IMR-90 (cell line): ENCODE measurements around the gene SAMHD1. TPM values are rescaled to one million over a fixed set of nuclear protein-coding genes. Genes with fewer than 3 reads are reported as not detected.

Experiments
- ATAC-seq: fragments of 200-7000 bp; cut with Tn5 transposase; 2 replicates; pipeline ENCODE4 v1.9.1; 2020; ENCODE audit warnings: low read depth, mild to moderate bottlenecking, moderate library complexity
- BruUV-seq: library from RNA; stranded (reverse); fragments of 400-500 nt; replicated peaks from 2 replicates; lab custom pipeline; 2021; lab: Mats Ljungman, UMichigan
- CTCF ChIA-PET: fragments of 300-600 bp; formaldehyde crosslinking; extraction: SDS; loops from one replicate; lab custom pipeline; 2021; ENCODE audit warnings: antibody characterized with exemption; lab: Yijun Ruan, JAX
- POLR2A ChIA-PET: fragments of 300-600 bp; sonication (Branson Sonifier 250); formaldehyde crosslinking; loops from one replicate; lab custom pipeline; 2022; ENCODE audit warnings: antibody characterized with exemption; ENCODE audit not compliant: unreplicated experiment; lab: Charles Lee
- DNase-seq: peaks from one replicate; pipeline ENCODE4 v3.0.0; 2013
- H2AFZ ChIP-seq: replicated peaks from 2 replicates; pipeline ENCODE3; 2013; ENCODE audit warnings: low read length, mild to moderate bottlenecking; ENCODE audit not compliant: poor library complexity
- H2AK5ac ChIP-seq: 2 replicates; pipeline ENCODE4 v1.6.1; 2013; ENCODE audit warnings: low read depth, low read length, inconsistent platforms
- H2AK9ac ChIP-seq: replicated peaks from 2 replicates; pipeline ENCODE3; 2013; ENCODE audit warnings: mild to moderate bottlenecking, low read depth, low read length, moderate library complexity; ENCODE audit not compliant: poor library complexity
- H2BK120ac ChIP-seq: 2 replicates; pipeline ENCODE4 v1.6.1; 2013; ENCODE audit warnings: low read depth, low read length, inconsistent platforms
- H2BK15ac ChIP-seq: 3 replicates; pipeline ENCODE4 v1.6.1; 2013; ENCODE audit warnings: low read depth, low read length, inconsistent platforms
- H2BK20ac ChIP-seq: 2 replicates; pipeline ENCODE4 v1.6.1; 2013; ENCODE audit warnings: low read depth, mild to moderate bottlenecking, inconsistent platforms, low read length, moderate library complexity
- H2BK5ac ChIP-seq: 2 replicates; pipeline ENCODE4 v1.6.1; 2013; ENCODE audit warnings: mild to moderate bottlenecking, low read depth, low read length, inconsistent platforms; ENCODE audit not compliant: poor library complexity, severe bottlenecking
- H3K14ac ChIP-seq: replicated peaks from 2 replicates; pipeline ENCODE4 v1.6.1; 2013; ENCODE audit warnings: low read depth, low read length, inconsistent platforms
- H3K18ac ChIP-seq: 2 replicates; pipeline ENCODE4 v1.6.1; 2013; ENCODE audit warnings: low read depth, low read length, control low read depth
- H3K23ac ChIP-seq: 2 replicates; pipeline ENCODE4 v1.6.1; 2013; ENCODE audit warnings: low read depth, low read length, inconsistent platforms
- H3K27ac ChIP-seq: 2 replicates; pipeline ENCODE4 v1.5.1; 2013; ENCODE audit warnings: mild to moderate bottlenecking, control low read depth, low read length; ENCODE audit not compliant: insufficient read depth
- H3K27me3 ChIP-seq: 2 replicates; pipeline ENCODE4 v1.6.1; 2013; ENCODE audit warnings: low read length; ENCODE audit not compliant: control insufficient read depth, insufficient read depth
- H3K36me3 ChIP-seq: 2 replicates; pipeline ENCODE4 v1.6.1; 2013; ENCODE audit warnings: low read length, mixed read lengths; ENCODE audit not compliant: control insufficient read depth, insufficient read depth
- H3K4ac ChIP-seq: 2 replicates; pipeline ENCODE4 v1.6.1; 2013; ENCODE audit warnings: low read depth, low read length, inconsistent platforms
- H3K4me1 ChIP-seq: 2 replicates; pipeline ENCODE4 v1.6.1; 2013; ENCODE audit warnings: low read length, mixed read lengths; ENCODE audit not compliant: control insufficient read depth, insufficient read depth
- H3K4me2 ChIP-seq: 2 replicates; pipeline ENCODE4 v1.6.1; 2013; ENCODE audit warnings: low read depth, mild to moderate bottlenecking, control low read depth, low read length, moderate library complexity
- H3K4me3 ChIP-seq: 2 replicates; pipeline ENCODE4 v1.5.1; 2013; ENCODE audit warnings: low read depth, mild to moderate bottlenecking, control low read depth, low read length, moderate library complexity; ENCODE audit not compliant: insufficient read depth
- H3K56ac ChIP-seq: 2 replicates; pipeline ENCODE4 v1.6.1; 2013; ENCODE audit warnings: low read length, inconsistent platforms; ENCODE audit not compliant: insufficient read depth; ENCODE audit errors: extremely low read depth
- H3K79me1 ChIP-seq, 2 experiments: 2 replicates each; pipeline ENCODE4 v1.6.1; 2013; ENCODE audit warnings: low read length in 2 of 2, inconsistent platforms in 1 of 2, low read depth in 1 of 2
- H3K9ac ChIP-seq: 2 replicates; pipeline ENCODE4 v1.6.1; 2013; ENCODE audit warnings: low read depth, low read length, control low read depth
- H3K9me1 ChIP-seq: 2 replicates; pipeline ENCODE4 v1.6.1; 2013; ENCODE audit warnings: low read length, inconsistent platforms; ENCODE audit not compliant: insufficient read depth
- H3K9me3 ChIP-seq: 2 replicates; pipeline ENCODE4 v1.6.1; 2013; ENCODE audit warnings: low read length; ENCODE audit not compliant: control insufficient read depth, insufficient read depth
- H4K20me1 ChIP-seq: 2 replicates; pipeline ENCODE4 v1.6.1; 2013; ENCODE audit warnings: low read length, inconsistent platforms; ENCODE audit not compliant: insufficient read depth
- H4K5ac ChIP-seq: 2 replicates; pipeline ENCODE4 v1.6.1; 2013; ENCODE audit warnings: mild to moderate bottlenecking, low read depth, low read length, control low read depth
- H4K8ac ChIP-seq, 2 experiments: 2 replicates each; pipeline ENCODE4 v1.6.1; 2013; ENCODE audit warnings: low read depth in 2 of 2, low read length in 2 of 2, control low read depth in 1 of 2, inconsistent platforms in 1 of 2
- H4K91ac ChIP-seq: 2 replicates; pipeline ENCODE4 v1.6.1; 2013; ENCODE audit warnings: low read depth, low read length, inconsistent platforms; ENCODE audit not compliant: insufficient read depth
- BHLHE40 ChIP-seq: fragments of 150-350 bp; IDR thresholded peaks from 2 replicates; pipeline ENCODE4 v1.6.1; 2016; ENCODE audit warnings: mild to moderate bottlenecking, low read depth, low read length
- CHD1 ChIP-seq: IDR thresholded peaks from 2 replicates; pipeline ENCODE4 v1.6.1; 2012; ENCODE audit warnings: low read depth, low read length, improper control_type of control experiment
- FOS ChIP-seq: fragments of 150-350 bp; IDR thresholded peaks from 2 replicates; pipeline ENCODE4 v1.6.1; 2016; ENCODE audit warnings: low read depth, low read length
- MAZ ChIP-seq: IDR thresholded peaks from 2 replicates; pipeline ENCODE4 v1.6.1; 2012; ENCODE audit warnings: low read depth, mild to moderate bottlenecking, low read length, improper control_type of control experiment, moderate library complexity, borderline replicate concordance
- POLR2A ChIP-seq: IDR thresholded peaks from 2 replicates; pipeline ENCODE4 v1.6.1; 2012; ENCODE audit warnings: mild to moderate bottlenecking, low read depth, low read length
- RAD21 ChIP-seq: IDR thresholded peaks from 2 replicates; pipeline ENCODE4 v1.6.1; 2012; ENCODE audit warnings: low read length, improper control_type of control experiment
- RCOR1 ChIP-seq: IDR thresholded peaks from 2 replicates; pipeline ENCODE4 v1.6.1; 2012; ENCODE audit warnings: mild to moderate bottlenecking, low read length, improper control_type of control experiment; ENCODE audit not compliant: insufficient replicate concordance
- RFX5 ChIP-seq: IDR thresholded peaks from 2 replicates; pipeline ENCODE4 v1.8.0; 2012; ENCODE audit warnings: low read depth, mild to moderate bottlenecking, low read length, moderate library complexity
- SMC3 ChIP-seq: fragments of 150-350 bp; IDR thresholded peaks from 2 replicates; pipeline ENCODE4 v1.6.1; 2016; ENCODE audit warnings: low read depth, mild to moderate bottlenecking, antibody characterized with exemption, low read length, moderate library complexity
- WGBS, 2 experiments: methylation state at CpG; one replicate each; pipeline versions ENCODE4 v1.1.5 to v1.1.7; 2013; ENCODE audit warnings: missing lambda C conversion rate in 2 of 2; ENCODE audit not compliant: insufficient read length in 1 of 2; ENCODE audit errors: extremely low coverage in 2 of 2; 5-methylcytosine and 5-hydroxymethylcytosine counted together
- dilution Hi-C: fragments of 300-500 bp; cut with HindIII; formaldehyde crosslinking; loops from one replicate; pipeline ENCODE4 v1.14.3; 2018; ENCODE audit warnings: low sequenced_read_pairs; ENCODE audit not compliant: unreplicated experiment
- in situ Hi-C: fragments of 300-500 bp; cut with MboI; formaldehyde crosslinking; loops from 3 replicates; pipeline ENCODE4 v1.14.3; 2019; ENCODE audit warnings: low sequenced_read_pairs, inconsistent platforms, mixed read lengths
- intact Hi-C: fragments of 100-400 bp; cut with micrococcal nuclease; formaldehyde crosslinking; loops from 2 replicates; pipeline ENCODE4 v1.10.0; 2022
- polyA plus RNA-seq, 3 experiments: library from polyadenylated mRNA; depleted of rRNA; stranded (reverse); fragments of >200 nt; gene quantifications; 2 replicates each; pipeline ENCODE4 v1.2.3, GENCODE V29; 2012; ENCODE audit warnings: low replicate concordance in 1 of 3
- total RNA-seq: library from RNA; depleted of rRNA; stranded (reverse); fragments of >200 nt; gene quantifications from 2 replicates; pipeline ENCODE4 v1.2.3, GENCODE V29; 2012
- TF ChIP-seq, protein P1 (sequence below): conservative IDR thresholded peaks from 2 replicates; pipeline ENCODE4 v1.5.1; 2012; ENCODE audit warnings: mild to moderate bottlenecking, low read depth, low read length, improper control_type of control experiment
- TF ChIP-seq, protein P2 (sequence below): fragments of 150-350 bp; IDR thresholded peaks from 2 replicates; pipeline ENCODE4 v1.6.1; 2017; ENCODE audit warnings: mild to moderate bottlenecking, antibody characterized with exemption, low read length, low read depth

SAMHD1 gene
- total and polyA plus RNA-seq, 2 of the 4 experiments (the other 2 are of a cell fraction): 6.3 to 14.9 TPM

GRCh38 chr20:36886859-36887751 is 64.4 kb downstream of the SAMHD1 start:
- Histone ChIP-seq H4K5ac (no peak overlapping the region), H2BK120ac (no peak overlapping the region), H3K9me1 (no peaks in the 10 kb centered on the region), H3K14ac (no peak overlapping the region), H2BK20ac (no peak overlapping the region), H3K4me3 (no peak overlapping the region), H3K4me2 (peak overlapping the region; percentile 70), H3K27me3 (peaks cover 2% of the 10 kb centered on the region; the same call in 1 of the 2 replicates), H2AK5ac (no peak overlapping the region), H2AFZ (peak overlapping the region; percentile 86), H3K23ac (no peak overlapping the region), H3K9me3 (no peaks in the 10 kb centered on the region), H2AK9ac (peak overlapping the region; percentile 82), H4K8ac (peak overlapping the region in 1 of 2 experiments; percentile 36; a peak in 1 of 4 replicates), H3K4me1 (no peaks in the 10 kb centered on the region; the same call in 1 of the 2 replicates), H3K36me3 (no peaks in the 10 kb centered on the region), H4K91ac (no peak overlapping the region), H3K9ac (no peak overlapping the region), H3K18ac (no peak overlapping the region), H3K27ac (no peak overlapping the region), H3K79me1 (no peaks in the 10 kb centered on the region), H4K20me1 (no peaks in the 10 kb centered on the region), H3K56ac (no peak overlapping the region), H3K4ac (0 out of 2 replicates have a peak overlapping the region, but pooled peaks have one; percentile 10), H2BK15ac (no peak overlapping the region), H2BK5ac (no peak overlapping the region)
- ATAC-seq: peak; percentile 99
- dilution Hi-C loops: no loop called here
- POLR2A ChIA-PET: no interaction called here
- TF ChIP-seq POLR2A (peak; percentile 44; the same call in 1 of the 2 replicates), FOS (no peak), BHLHE40 (no peak), RCOR1 (no peak), RFX5 (no peak), MAZ (peak; percentile 66; the same call in 1 of the 2 replicates), RAD21 (peak; percentile 98), CHD1 (0 out of 2 replicates have a peak, but pooled peaks have one; percentile 59), SMC3 (peak; percentile 85)
- TF ChIP-seq, protein P1, sequence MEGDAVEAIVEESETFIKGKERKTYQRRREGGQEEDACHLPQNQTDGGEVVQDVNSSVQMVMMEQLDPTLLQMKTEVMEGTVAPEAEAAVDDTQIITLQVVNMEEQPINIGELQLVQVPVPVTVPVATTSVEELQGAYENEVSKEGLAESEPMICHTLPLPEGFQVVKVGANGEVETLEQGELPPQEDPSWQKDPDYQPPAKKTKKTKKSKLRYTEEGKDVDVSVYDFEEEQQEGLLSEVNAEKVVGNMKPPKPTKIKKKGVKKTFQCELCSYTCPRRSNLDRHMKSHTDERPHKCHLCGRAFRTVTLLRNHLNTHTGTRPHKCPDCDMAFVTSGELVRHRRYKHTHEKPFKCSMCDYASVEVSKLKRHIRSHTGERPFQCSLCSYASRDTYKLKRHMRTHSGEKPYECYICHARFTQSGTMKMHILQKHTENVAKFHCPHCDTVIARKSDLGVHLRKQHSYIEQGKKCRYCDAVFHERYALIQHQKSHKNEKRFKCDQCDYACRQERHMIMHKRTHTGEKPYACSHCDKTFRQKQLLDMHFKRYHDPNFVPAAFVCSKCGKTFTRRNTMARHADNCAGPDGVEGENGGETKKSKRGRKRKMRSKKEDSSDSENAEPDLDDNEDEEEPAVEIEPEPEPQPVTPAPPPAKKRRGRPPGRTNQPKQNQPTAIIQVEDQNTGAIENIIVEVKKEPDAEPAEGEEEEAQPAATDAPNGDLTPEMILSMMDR: peak; percentile 96
- TF ChIP-seq, protein P2, sequence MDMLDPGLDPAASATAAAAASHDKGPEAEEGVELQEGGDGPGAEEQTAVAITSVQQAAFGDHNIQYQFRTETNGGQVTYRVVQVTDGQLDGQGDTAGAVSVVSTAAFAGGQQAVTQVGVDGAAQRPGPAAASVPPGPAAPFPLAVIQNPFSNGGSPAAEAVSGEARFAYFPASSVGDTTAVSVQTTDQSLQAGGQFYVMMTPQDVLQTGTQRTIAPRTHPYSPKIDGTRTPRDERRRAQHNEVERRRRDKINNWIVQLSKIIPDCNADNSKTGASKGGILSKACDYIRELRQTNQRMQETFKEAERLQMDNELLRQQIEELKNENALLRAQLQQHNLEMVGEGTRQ: no peak
- intact Hi-C loops: loop anchor here (1.0 to 10.0 kb wide), 3 partner anchors 95 to 331 kb away; no protein-coding TSS in a partner anchor
- DNase-seq: peak; percentile 74
- 79% methylated on average over 2 of the region's 24 CpGs; no CpG with 5 or more reads in 1 of the 2 experiments for WGBS, 2 experiments
- CTCF ChIA-PET: interaction anchor here (0.5 to 1.0 kb wide), 7 partner anchors 12 to 220 kb away, joined by 3 to 4 read pairs (median 3); no protein-coding TSS in a partner anchor
- in situ Hi-C loops: loop anchor here (5.0 kb wide), 1 partner anchor 275 kb away; no protein-coding TSS in a partner anchor
- BruUV-seq: no TSS peak
